HepG2 (cell line): ENCODE measurements around the gene NDUFB10. TPM values are rescaled to one million over a fixed set of nuclear protein-coding genes. Genes with fewer than 3 reads are reported as not detected.

Source experiments
- ARID3A ChIP-seq: IDR thresholded peaks from 2 replicates; pipeline ENCODE4 v1.6.1; 2012; ENCODE audit warnings: low read depth, low read length, improper control_type of control experiment
- E2F1 ChIP-seq: sonication (generic); formaldehyde crosslinking; IDR thresholded peaks from 2 replicates; pipeline ENCODE4 v1.5.0; 2020; ENCODE audit warnings: missing genetic modification reagents
- FOXA3 ChIP-seq: IDR thresholded peaks from 2 replicates; pipeline ENCODE4 v1.6.1; 2016; ENCODE audit warnings: missing genetic modification reagents, missing compliant biosample characterization
- GMEB1 ChIP-seq: sonication (generic); formaldehyde crosslinking; IDR thresholded peaks from 2 replicates; pipeline ENCODE4 v1.5.1; 2020; ENCODE audit warnings: missing genetic modification reagents, mild to moderate bottlenecking, borderline replicate concordance
- MAF1 ChIP-seq: sonication (generic); formaldehyde crosslinking; IDR thresholded peaks from 2 replicates; pipeline ENCODE4 v1.5.0; 2020; ENCODE audit warnings: missing genetic modification reagents, borderline replicate concordance
- POLR2AphosphoS2 ChIP-seq: IDR thresholded peaks from 2 replicates; pipeline ENCODE4 v1.6.1; 2011; ENCODE audit warnings: low read depth, low read length, improper control_type of control experiment
- RAD51 ChIP-seq: fragments of 450-650 bp; IDR thresholded peaks from 2 replicates; pipeline ENCODE4 v1.6.1; 2016; ENCODE audit warnings: borderline replicate concordance
- SMARCC2 ChIP-seq: fragments of 450-650 bp; IDR thresholded peaks from 2 replicates; pipeline ENCODE4 v1.6.1; 2017; ENCODE audit warnings: antibody characterized with exemption, mild to moderate bottlenecking
- ZBTB38 ChIP-seq: sonication (generic); formaldehyde crosslinking; IDR thresholded peaks from 2 replicates; pipeline ENCODE4 v1.5.1; 2020; ENCODE audit warnings: mild to moderate bottlenecking, missing genetic modification reagents
- ZBTB8A ChIP-seq: sonication (generic); formaldehyde crosslinking; IDR thresholded peaks from 2 replicates; pipeline ENCODE4 v1.4.0; 2020; ENCODE audit warnings: mild to moderate bottlenecking, low read depth, missing genetic modification reagents, borderline replicate concordance
- ZNF225 ChIP-seq: sonication (generic); formaldehyde crosslinking; IDR thresholded peaks from 2 replicates; pipeline ENCODE4 v1.4.0; 2020; ENCODE audit warnings: mild to moderate bottlenecking, missing genetic modification reagents
- ZNF30 ChIP-seq: sonication (generic); formaldehyde crosslinking; IDR thresholded peaks from 2 replicates; pipeline ENCODE4 v1.5.0; 2020; ENCODE audit warnings: mild to moderate bottlenecking, missing genetic modification reagents
- ZNF547 ChIP-seq: sonication (generic); formaldehyde crosslinking; IDR thresholded peaks from 2 replicates; pipeline ENCODE4 v1.5.1; 2020; ENCODE audit warnings: mild to moderate bottlenecking, missing genetic modification reagents
- ZNF556 ChIP-seq: sonication (generic); formaldehyde crosslinking; IDR thresholded peaks from 2 replicates; pipeline ENCODE4 v1.4.0; 2020; ENCODE audit warnings: mild to moderate bottlenecking, missing genetic modification reagents, borderline replicate concordance
- ZNF614 ChIP-seq: IDR thresholded peaks from 2 replicates; pipeline ENCODE4 v1.6.1; 2018; ENCODE audit warnings: missing biosample characterization, missing genetic modification reagents, inconsistent platforms, borderline replicate concordance
- polyA plus RNA-seq, 8 experiments: library from polyadenylated mRNA; depleted of rRNA in 3 of 8; stranded (reverse) in 7 of 8; unstranded in 1 of 8; fragments of >200 nt; fragmentation: Illumina TruSeq in 4 of 8; extraction: Trizol in 4 of 8; gene quantifications; 2 replicates each; pipeline versions ENCODE4 v1.2.1 to v1.2.3, GENCODE V29; 2011 to 2016; ENCODE audit warnings: low read depth in 4 of 8, missing spikeins in 1 of 8, mixed read lengths in 1 of 8; ENCODE audit not compliant: insufficient read depth in 1 of 8
- total RNA-seq, 5 experiments: library from RNA; depleted of rRNA; stranded (reverse); fragments of >200 nt; fragmentation: Illumina TruSeq; extraction: Trizol; gene quantifications; 2 replicates each; pipeline ENCODE4 v1.2.3, GENCODE V29; 2016; ENCODE audit warnings: low read depth in 1 of 5
- TF ChIP-seq, protein P1 (sequence below): IDR thresholded peaks from 2 replicates; pipeline ENCODE4 v1.6.1; 2016; ENCODE audit warnings: low read depth
- TF ChIP-seq, protein P2 (sequence below): sonication (generic); formaldehyde crosslinking; IDR thresholded peaks from 2 replicates; pipeline ENCODE4 v1.5.1; 2020; ENCODE audit warnings: missing genetic modification reagents, mild to moderate bottlenecking, borderline replicate concordance

Gene NDUFB10
- total and polyA plus RNA-seq, 2 of the 13 experiments (the other 11 are each of a cell fraction or from before 2014, with no cell fraction given), result 68.6 to 157 TPM

GRCh38 chr16:2009791-2010510, 50.6 kb downstream of the NDUFB10 start, which contains the start of gene ZNF598 (continued):
- TF ChIP-seq ZNF614 (CRISPR knock-in tag) (0 out of 2 replicates have a peak, but pooled peaks have one; percentile 35), FOXA3 (CRISPR knock-in tag) (no peak), RAD51 (no peak), MAF1 (CRISPR knock-in tag) (no peak), ZNF225 (CRISPR knock-in tag) (no peak; the same call in 1 of the 2 replicates), ZBTB38 (CRISPR knock-in tag) (peak; percentile 44), E2F1 (CRISPR knock-in tag) (no peak), ZNF556 (CRISPR knock-in tag) (peak; percentile 21; the same call in 1 of the 2 replicates), GMEB1 (CRISPR knock-in tag) (peak; percentile 76), POLR2AphosphoS2 (no peak), ZNF30 (CRISPR knock-in tag) (no peak), ZNF547 (CRISPR knock-in tag) (peak; percentile 83), ARID3A (no peak), SMARCC2 (no peak), ZBTB8A (no peak)
- TF ChIP-seq, protein P1, sequence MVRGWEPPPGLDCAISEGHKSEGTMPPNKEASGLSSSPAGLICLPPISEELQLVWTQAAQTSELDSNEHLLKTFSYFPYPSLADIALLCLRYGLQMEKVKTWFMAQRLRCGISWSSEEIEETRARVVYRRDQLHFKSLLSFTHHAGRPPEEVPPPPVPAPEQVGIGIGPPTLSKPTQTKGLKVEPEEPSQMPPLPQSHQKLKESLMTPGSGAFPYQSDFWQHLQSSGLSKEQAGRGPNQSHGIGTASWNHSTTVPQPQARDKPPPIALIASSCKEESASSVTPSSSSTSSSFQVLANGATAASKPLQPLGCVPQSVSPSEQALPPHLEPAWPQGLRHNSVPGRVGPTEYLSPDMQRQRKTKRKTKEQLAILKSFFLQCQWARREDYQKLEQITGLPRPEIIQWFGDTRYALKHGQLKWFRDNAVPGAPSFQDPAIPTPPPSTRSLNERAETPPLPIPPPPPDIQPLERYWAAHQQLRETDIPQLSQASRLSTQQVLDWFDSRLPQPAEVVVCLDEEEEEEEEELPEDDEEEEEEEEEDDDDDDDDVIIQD, result no peak
- TF ChIP-seq, protein P2, sequence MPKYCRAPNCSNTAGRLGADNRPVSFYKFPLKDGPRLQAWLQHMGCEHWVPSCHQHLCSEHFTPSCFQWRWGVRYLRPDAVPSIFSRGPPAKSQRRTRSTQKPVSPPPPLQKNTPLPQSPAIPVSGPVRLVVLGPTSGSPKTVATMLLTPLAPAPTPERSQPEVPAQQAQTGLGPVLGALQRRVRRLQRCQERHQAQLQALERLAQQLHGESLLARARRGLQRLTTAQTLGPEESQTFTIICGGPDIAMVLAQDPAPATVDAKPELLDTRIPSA (CRISPR knock-in tag), result no peak
